HG03520 (cell line): ENCODE measurements around the gene ELMO1.

Source experiments
- ATAC-seq: cut with Tn5 transposase; IDR thresholded peaks from one replicate; pipeline ENCODE4 v1.9.1; 2021; ENCODE audit warnings: mild to moderate bottlenecking, moderate library complexity; ENCODE audit not compliant: unreplicated experiment

Gene ELMO1

DNA sequence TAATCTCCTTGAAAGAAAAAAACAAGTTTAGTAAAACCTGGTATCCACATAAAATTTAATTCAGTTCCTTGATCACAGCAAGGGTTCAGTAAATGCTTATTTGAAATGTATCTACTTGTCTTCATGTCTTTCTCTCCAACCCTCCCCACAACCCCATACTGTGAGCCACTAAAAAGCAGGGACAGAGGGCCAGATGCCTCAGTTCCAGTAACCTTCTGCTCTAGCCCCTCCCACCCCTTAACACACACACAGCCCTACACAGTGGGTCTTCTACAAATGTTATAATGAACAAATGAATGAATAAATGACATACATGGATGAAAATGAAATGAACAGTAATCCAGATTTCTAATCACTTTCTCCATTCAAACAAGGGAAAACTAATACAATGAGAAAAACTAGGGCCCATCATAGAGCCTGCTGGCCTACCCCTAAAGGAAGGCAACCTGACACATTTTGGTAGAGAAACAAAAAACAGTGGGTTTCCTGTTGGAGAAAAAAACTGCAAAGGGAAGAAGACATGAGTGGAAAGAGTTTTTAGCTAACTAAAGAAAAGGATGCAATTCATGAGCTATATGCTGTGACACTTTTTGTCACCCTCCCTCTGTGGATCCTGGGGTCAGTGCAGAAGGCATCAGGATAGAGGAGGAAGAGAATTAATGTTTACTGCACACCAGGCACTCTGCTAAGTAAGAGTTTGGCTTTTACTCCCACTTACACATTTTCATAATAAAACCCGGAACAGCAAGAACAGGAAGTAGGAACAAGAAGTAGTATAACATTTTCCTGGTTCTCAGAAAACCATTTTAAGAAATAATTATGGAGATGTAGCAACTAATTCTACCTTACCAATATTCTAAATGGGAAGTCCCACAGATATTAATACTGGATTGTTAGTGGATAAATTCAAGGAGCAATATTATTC lies 38.1 kb downstream of the ELMO1 start:
- no peak for ATAC-seq

DNA sequence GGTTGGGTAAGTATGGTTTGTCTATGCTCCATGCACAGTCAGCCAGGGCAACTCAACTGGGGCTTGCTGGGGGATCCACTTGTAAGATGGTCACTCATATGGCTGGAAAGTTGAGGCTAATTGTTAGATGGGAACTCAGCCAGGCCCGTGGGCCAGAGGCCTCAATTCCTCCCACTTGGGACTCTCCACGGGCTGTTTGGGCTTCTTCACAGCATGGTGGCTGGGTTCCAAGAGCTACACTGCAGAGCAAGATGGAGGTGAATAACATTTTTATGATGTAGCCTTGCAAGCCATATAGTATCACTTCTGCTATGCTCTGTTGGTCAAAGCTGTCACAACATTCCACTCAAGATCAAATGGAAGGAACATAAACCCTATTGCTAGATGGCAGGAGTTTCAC lies 39.2 kb downstream of the ELMO1 start:
- ATAC-seq, result no peak

DNA sequence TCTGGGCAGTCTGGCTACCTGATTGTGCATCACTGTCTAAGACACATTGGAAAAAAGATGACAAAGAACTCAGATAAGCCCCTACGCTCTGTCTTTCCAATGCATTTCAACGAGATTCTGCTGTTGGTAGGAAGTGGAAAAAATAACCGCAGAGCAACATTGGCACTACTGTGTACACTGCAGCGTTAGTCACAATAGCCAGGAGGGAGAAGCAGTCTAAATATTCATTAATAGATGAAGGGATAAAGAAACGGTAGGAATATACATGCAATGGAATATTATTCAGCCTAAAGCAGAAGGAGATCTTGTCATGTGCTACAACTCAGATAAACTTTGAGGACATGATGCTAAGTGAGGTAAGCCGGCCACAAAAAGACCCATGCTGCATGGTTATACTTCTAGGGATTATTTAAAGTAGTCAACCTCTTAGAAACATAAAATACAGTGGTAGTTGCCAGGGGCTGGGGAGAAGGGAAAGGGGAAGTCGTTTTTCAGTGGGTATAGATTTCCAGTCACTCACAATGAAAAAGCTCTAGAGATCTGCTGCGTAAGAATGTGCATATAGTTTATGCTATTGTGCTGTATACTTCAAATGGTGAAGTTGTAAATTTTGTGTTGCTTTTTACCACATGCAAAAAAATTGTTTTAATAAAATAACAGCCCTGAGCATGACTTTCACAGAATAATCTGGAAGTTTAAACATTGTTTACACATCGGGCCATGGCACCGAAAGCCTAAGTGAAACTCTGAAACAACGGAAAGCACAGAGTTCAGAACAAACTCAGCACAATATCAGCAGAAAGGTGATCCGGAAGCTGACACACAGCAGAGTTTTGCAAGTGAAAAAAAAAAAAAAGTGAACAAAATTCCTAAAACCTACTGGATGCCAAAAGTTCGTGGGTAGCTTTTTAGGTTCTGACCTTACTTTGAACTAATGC lies 40.1 kb downstream of the ELMO1 start:
- ATAC-seq, result peak; percentile 61

DNA sequence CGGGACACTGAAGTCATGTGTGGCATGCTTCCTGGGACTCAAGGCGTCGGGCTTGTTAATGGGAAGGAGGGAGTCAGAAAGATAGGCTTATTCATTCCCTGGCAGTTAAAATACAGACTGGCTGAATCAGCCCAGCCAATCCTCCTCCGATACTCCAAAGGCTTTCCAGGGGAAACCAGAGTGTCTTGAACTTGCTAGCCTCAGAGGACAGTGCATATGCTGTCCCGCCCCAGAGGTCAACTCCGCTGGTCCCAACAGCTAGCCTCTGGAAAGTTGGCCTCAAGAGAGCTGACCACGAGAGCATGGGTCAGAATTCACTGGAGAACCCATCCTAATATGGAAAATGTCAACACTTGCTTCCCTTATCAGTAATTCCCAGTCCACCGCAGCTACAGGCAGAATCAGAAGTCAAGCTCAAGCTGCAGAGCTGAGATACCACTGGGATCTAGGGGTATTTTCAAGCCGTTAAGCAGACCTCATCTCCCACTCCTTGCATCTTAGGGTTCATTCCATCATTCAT lies 43.0 kb downstream of the ELMO1 start:
- no peak for ATAC-seq

DNA sequence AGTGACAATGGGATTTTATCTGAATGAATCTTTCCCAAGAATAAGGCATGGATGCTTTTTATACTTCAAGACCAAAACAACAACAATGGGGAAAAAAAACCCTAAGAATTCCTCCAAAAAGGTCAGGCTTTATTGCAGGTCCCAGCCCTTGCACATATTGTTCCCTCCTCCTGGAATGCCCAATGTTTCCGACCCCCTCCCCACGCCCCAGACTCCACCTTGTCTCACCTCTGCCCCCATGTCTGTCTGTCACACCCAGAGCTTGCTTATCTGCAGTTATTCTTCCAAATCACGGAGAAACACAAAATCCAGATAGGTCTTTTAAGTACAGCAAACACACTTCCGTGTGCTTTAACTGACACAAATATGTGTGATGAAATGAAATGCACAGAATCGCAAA lies 43.5 kb downstream of the ELMO1 start:
- no peak for ATAC-seq

- no peak for ATAC-seq
These were observed 48.7 kb downstream of the ELMO1 start for GRCh38 chr7:37399876-37400421.

GRCh38 chr7:37398403-37398802 lies 50.3 kb downstream of the ELMO1 start:
- no peak for ATAC-seq

- no peak for ATAC-seq
These were observed 52.9 kb downstream of the ELMO1 start for GRCh38 chr7:37395618-37396259.

- peak; percentile 68 for ATAC-seq
These were observed 54.5 kb downstream of the ELMO1 start for GRCh38 chr7:37394158-37394557.

DNA sequence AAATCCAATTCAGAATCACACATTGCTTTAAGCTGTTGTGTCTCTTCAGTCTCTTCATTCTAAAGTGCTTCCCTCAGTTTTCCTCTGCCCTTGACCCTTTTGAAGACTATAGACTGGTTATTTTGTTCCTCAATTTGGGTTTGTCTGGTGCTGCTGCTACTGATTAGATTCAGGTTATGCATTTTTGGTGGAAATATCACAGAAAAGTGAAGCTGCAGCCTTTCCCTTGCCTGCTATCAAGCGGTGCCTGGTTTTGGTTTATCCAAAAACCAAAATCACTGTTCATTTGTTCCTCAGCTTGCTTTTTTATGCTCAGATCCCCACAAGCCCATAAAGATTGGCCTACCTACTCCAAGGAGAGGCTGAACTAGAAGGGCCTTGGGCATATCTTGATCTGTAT lies 55.2 kb downstream of the ELMO1 start:
- ATAC-seq, result no peak

- ATAC-seq, result no peak
These were observed 56.0 kb downstream of the ELMO1 start for GRCh38 chr7:37392673-37393017.

DNA sequence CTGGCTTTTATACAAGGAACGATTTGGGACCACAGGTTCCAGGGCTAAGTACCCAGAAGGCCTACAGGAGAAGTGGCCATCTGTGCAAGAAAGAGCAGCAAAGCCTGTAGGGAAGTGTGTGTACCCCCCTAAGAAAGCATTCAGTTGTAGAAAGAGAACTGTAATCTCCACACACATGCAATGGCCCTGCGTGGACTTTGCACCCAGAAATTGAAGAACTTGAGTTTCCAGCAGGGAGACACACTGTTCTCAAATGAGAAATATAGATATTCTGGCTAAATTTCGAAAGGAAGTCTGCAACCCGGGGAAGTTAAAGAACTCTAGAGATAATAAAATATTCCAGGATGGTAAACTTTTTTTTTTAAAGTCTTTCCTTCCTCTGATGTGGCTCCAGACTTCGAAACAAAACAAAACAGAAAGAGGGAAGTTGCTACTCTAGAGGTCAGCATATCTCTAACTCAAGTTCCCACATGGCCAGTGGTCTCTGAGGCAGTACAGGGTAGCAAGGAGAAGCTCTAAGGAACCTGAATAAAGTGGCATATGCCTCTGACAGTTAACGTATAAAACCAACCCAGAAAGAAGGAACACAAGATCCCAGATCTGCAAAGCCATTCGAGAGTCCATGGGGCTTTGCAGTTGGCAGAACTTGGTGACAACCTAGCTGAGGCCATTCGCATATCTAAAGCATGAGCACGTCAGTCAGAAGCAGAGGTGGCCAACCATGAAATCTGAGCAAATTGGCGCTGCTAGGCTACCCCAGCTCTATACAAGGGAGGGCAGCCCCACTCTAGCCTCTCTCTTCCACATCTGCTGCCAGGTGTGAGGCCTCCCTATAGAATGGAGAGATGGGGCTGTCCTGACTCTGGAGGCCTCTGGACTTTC lies 56.6 kb downstream of the ELMO1 start:
- ATAC-seq, result no peak

- ATAC-seq, result no peak
These were observed 58.5 kb downstream of the ELMO1 start for GRCh38 chr7:37390114-37390513.

- no peak for ATAC-seq
These were observed 59.9 kb downstream of the ELMO1 start for GRCh38 chr7:37388811-37389210.

- no peak for ATAC-seq
These were observed 62.9 kb downstream of the ELMO1 start for GRCh38 chr7:37385787-37386186.

DNA sequence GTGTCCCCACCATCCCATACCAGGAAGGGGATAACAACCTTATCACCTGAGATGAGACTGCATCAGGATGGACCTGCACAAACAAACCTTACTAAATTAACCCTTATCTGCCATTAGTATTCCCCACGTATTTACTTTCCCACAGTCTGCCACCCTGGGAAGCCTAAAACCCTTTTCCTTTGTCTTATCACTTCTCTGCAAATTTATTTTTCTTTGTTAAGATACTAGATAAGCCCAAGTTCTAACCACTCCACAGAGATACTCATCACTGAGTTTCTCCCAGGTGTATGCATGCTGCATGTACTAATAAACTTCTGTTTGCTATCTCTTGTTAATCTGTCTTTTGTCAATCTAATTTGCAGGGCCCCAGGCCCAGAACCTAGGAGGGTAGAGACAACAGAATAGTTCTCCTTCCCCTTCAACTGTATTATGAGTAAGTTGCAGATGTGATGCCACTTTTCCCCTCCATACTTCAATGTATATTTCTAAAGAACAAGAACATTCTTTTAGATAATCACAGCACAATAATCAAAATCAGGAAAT lies 66.0 kb downstream of the ELMO1 start:
- ATAC-seq, result no peak

GRCh38 chr7:37380831-37381230 lies 67.8 kb downstream of the ELMO1 start:
- ATAC-seq, result no peak

DNA sequence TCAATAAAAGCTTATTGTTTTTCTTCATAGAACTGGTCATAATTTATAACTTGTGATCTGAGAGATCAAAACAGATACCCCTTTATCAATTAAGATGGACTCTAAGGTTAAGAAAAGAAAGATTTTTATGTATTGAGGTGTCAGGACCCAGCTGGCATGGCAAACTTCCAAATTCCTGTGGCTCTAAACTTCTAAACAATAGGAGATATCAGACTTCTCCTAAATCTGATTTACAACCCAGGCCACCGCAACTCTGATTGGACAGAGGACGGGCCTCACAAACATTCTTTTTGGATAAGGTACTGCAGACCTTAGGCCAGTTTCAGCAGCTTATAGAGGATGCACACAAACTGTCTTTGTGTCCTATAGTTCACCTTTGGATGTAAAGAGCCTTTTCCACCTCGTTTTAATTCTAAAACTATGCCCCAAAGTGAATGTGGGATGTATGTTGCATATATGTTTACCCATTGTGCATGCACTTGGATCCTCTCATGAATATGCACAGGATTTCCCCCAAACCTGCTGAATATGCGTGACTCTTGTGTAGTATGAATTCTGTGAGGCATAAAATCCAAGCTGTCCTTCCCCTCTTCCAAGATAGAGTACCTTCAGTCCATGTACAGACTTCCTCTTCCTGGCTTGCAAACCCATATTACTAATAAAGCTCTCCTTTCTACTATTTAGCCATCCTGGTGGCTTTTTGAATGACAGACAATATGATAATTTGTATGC lies 69.0 kb downstream of the ELMO1 start:
- ATAC-seq, result no peak

DNA sequence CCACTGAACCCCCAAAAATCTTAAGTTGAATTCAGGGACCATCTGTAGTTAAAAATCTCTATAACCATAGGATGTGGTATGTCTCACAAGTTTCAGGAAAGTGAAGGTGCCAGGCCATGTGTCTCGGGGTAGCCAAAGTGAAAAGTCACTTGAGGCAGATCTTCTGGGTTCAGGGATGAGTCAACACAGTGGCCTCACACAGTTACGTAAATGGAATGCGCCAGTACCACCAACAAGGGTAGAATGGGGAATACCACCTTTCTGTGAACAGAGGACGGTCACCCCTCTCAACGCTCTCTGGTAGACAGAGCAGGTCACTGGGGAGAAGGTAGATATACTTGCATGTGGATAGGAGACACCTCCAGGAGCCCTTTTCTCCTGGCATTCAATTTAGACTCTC lies 71.4 kb downstream of the ELMO1 start:
- no peak for ATAC-seq
